Gastroesophageal sphincter (tissue), 3 donors: ENCODE data around the gene PHACTR1.

Experiments
- EP300 ChIP-seq: sonication (generic); formaldehyde crosslinking; IDR thresholded peaks from one replicate; pipeline ENCODE4 v1.6.1; 2017; ENCODE audit warnings: antibody characterized with exemption, mild to moderate bottlenecking
- TF ChIP-seq, protein P1 (sequence below), 4 experiments: fragments of 200-600 bp in 2 of 4; fragments of 450-650 bp in 2 of 4; sonication (generic) in 1 of 4; IDR thresholded peaks; one replicate each; pipeline ENCODE4 v1.5.1; 2017 to 2019; ENCODE audit warnings: antibody characterized with exemption in 4 of 4, mild to moderate bottlenecking in 2 of 4, moderate library complexity in 2 of 4

DNA sequence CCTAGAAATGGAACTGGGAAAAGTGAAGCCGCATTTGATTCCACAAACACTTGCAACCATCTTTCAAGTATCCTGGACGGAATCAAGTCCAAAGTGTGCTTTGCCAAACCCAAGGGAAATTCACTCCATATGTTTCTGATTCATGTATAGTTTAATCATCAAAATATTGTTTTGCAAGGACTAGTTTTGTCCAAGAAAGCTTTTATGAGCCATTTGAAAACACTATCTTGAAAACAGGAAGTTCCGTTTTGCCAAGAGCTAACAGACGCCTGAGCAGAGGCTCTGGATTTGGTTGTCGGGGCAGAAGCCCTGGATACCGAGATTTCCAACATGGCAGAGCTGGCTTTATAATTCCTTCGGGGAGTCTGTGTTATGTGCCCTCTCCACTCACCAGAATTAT lies 251.1 kb downstream of the PHACTR1 start:
- TF ChIP-seq, protein P1, sequence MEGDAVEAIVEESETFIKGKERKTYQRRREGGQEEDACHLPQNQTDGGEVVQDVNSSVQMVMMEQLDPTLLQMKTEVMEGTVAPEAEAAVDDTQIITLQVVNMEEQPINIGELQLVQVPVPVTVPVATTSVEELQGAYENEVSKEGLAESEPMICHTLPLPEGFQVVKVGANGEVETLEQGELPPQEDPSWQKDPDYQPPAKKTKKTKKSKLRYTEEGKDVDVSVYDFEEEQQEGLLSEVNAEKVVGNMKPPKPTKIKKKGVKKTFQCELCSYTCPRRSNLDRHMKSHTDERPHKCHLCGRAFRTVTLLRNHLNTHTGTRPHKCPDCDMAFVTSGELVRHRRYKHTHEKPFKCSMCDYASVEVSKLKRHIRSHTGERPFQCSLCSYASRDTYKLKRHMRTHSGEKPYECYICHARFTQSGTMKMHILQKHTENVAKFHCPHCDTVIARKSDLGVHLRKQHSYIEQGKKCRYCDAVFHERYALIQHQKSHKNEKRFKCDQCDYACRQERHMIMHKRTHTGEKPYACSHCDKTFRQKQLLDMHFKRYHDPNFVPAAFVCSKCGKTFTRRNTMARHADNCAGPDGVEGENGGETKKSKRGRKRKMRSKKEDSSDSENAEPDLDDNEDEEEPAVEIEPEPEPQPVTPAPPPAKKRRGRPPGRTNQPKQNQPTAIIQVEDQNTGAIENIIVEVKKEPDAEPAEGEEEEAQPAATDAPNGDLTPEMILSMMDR (IDR thresholded peaks at IDR 0.05) = no peak
- no peak for TF ChIP-seq EP300
